ENCODE data around the gene DLG5.

DNA sequence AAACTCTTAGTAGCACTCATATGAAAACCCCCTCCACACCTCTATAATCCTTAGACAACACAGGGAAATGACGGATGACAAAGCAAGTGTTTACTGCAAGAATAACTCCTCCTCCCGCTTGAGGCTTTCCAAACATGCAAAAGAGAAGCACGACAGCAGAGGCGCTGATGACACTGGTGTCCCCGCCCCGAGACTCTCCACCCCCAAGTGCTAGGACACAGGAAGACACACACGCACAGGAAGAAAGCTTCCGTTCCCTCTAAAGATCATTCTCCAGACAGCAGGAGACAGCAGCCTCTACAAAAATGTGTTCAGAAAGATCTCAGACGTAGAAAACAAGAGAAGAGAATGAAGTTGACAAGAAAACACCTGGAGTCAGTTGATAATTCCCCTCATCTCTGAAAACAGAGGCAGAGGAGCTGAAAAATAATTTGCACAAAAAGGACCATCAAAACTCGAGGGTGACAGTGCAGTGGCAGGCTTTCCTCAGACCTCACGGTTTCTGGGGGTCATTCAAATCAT is 90.2 kb downstream of the DLG5 start:
- TF ChIP-seq YY1 (IDR thresholded peaks at IDR 0.05): no peak
- TF ChIP-seq, protein P1, sequence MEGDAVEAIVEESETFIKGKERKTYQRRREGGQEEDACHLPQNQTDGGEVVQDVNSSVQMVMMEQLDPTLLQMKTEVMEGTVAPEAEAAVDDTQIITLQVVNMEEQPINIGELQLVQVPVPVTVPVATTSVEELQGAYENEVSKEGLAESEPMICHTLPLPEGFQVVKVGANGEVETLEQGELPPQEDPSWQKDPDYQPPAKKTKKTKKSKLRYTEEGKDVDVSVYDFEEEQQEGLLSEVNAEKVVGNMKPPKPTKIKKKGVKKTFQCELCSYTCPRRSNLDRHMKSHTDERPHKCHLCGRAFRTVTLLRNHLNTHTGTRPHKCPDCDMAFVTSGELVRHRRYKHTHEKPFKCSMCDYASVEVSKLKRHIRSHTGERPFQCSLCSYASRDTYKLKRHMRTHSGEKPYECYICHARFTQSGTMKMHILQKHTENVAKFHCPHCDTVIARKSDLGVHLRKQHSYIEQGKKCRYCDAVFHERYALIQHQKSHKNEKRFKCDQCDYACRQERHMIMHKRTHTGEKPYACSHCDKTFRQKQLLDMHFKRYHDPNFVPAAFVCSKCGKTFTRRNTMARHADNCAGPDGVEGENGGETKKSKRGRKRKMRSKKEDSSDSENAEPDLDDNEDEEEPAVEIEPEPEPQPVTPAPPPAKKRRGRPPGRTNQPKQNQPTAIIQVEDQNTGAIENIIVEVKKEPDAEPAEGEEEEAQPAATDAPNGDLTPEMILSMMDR (IDR thresholded peaks at IDR 0.05; ENCODE audit: low read depth, low read length, missing input control): no peak
- TF ChIP-seq, protein P2, sequence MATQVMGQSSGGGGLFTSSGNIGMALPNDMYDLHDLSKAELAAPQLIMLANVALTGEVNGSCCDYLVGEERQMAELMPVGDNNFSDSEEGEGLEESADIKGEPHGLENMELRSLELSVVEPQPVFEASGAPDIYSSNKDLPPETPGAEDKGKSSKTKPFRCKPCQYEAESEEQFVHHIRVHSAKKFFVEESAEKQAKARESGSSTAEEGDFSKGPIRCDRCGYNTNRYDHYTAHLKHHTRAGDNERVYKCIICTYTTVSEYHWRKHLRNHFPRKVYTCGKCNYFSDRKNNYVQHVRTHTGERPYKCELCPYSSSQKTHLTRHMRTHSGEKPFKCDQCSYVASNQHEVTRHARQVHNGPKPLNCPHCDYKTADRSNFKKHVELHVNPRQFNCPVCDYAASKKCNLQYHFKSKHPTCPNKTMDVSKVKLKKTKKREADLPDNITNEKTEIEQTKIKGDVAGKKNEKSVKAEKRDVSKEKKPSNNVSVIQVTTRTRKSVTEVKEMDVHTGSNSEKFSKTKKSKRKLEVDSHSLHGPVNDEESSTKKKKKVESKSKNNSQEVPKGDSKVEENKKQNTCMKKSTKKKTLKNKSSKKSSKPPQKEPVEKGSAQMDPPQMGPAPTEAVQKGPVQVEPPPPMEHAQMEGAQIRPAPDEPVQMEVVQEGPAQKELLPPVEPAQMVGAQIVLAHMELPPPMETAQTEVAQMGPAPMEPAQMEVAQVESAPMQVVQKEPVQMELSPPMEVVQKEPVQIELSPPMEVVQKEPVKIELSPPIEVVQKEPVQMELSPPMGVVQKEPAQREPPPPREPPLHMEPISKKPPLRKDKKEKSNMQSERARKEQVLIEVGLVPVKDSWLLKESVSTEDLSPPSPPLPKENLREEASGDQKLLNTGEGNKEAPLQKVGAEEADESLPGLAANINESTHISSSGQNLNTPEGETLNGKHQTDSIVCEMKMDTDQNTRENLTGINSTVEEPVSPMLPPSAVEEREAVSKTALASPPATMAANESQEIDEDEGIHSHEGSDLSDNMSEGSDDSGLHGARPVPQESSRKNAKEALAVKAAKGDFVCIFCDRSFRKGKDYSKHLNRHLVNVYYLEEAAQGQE (IDR thresholded peaks at IDR 0.05): no peak
- peak in 1 of 2 donors; percentile 31 for TF ChIP-seq GABPA (IDR thresholded peaks at IDR 0.05 in 1 of 2, conservative IDR thresholded peaks at IDR 0.05 in 1 of 2)
- TF ChIP-seq JUND (IDR thresholded peaks at IDR 0.05): no peak
